Loucy (cell line): ENCODE measurements around the gene CLTB.

Source experiments
- H2AFZ ChIP-seq: fragments of 200-600 bp; sonication (generic); 2 replicates; pipeline ENCODE4 v1.6.0; 2016; ENCODE audit warnings: antibody characterized with exemption, mild to moderate bottlenecking, low read length, moderate library complexity
- H3F3A ChIP-seq: fragments of 200-600 bp; 2 replicates; pipeline ENCODE4 v1.6.0; 2016; ENCODE audit warnings: antibody characterized with exemption, low read depth, mild to moderate bottlenecking
- H3K27me3 ChIP-seq: fragments of 200-600 bp; sonication (generic); 2 replicates; pipeline ENCODE4 v1.6.1; 2014; ENCODE audit warnings: low read length, mild to moderate bottlenecking; ENCODE audit not compliant: insufficient read depth, poor library complexity, severe bottlenecking
- H3K36me3 ChIP-seq: fragments of 200-600 bp; sonication (generic); 2 replicates; pipeline ENCODE4 v1.6.1; 2016; ENCODE audit warnings: low read length; ENCODE audit not compliant: insufficient read depth
- H3K4me1 ChIP-seq: fragments of 200-600 bp; sonication (generic); 2 replicates; pipeline ENCODE4 v1.5.1; 2014; ENCODE audit warnings: low read length, mild to moderate bottlenecking; ENCODE audit not compliant: insufficient read depth, poor library complexity, severe bottlenecking
- H3K4me2 ChIP-seq: fragments of 200-600 bp; sonication (generic); 2 replicates; pipeline ENCODE4 v1.6.0; 2014; ENCODE audit warnings: antibody characterized with exemption, low read length, low read depth, mild to moderate bottlenecking; ENCODE audit not compliant: poor library complexity, severe bottlenecking
- H3K4me3 ChIP-seq: fragments of 200-600 bp; sonication (generic); 2 replicates; pipeline ENCODE4 v1.5.1; 2014; ENCODE audit warnings: low read length, mild to moderate bottlenecking, mixed read lengths; ENCODE audit not compliant: poor library complexity, severe bottlenecking
- H3K79me2 ChIP-seq: fragments of 200-600 bp; sonication (generic); 2 replicates; pipeline ENCODE4 v1.6.1; 2014; ENCODE audit warnings: low read length; ENCODE audit not compliant: insufficient read depth
- H3K9ac ChIP-seq: fragments of 200-600 bp; sonication (generic); 2 replicates; pipeline ENCODE4 v1.6.0; 2014; ENCODE audit warnings: mild to moderate bottlenecking, low read depth, low read length, moderate library complexity; ENCODE audit not compliant: poor library complexity, severe bottlenecking
- H3K9me2 ChIP-seq: fragments of 200-600 bp; sonication (generic); replicated peaks from 2 replicates; pipeline ENCODE4 v1.6.1; 2016; ENCODE audit warnings: low read depth, low read length, mixed read lengths
- H3K9me3 ChIP-seq: fragments of 200-600 bp; sonication (generic); 2 replicates; pipeline ENCODE4 v1.6.1; 2014; ENCODE audit warnings: mild to moderate bottlenecking, antibody characterized with exemption, low read length, low read depth; ENCODE audit not compliant: insufficient read depth
- H4K20me1 ChIP-seq: fragments of 200-600 bp; sonication (generic); 2 replicates; pipeline ENCODE4 v1.6.0; 2014; ENCODE audit warnings: antibody characterized with exemption, low read length, mild to moderate bottlenecking; ENCODE audit not compliant: insufficient read depth, poor library complexity, severe bottlenecking
- EZH2phosphoT487 ChIP-seq: fragments of 200-600 bp; IDR thresholded peaks from 2 replicates; pipeline ENCODE4 v1.6.1; 2018; ENCODE audit warnings: antibody characterized with exemption, mild to moderate bottlenecking, moderate library complexity, borderline replicate concordance
- TF ChIP-seq, protein P1 (sequence below): fragments of 200-600 bp; sonication (generic); conservative IDR thresholded peaks from 2 replicates; pipeline ENCODE4 v1.5.1; 2014; ENCODE audit warnings: mild to moderate bottlenecking, antibody characterized with exemption, low read length

Gene CLTB

DNA sequence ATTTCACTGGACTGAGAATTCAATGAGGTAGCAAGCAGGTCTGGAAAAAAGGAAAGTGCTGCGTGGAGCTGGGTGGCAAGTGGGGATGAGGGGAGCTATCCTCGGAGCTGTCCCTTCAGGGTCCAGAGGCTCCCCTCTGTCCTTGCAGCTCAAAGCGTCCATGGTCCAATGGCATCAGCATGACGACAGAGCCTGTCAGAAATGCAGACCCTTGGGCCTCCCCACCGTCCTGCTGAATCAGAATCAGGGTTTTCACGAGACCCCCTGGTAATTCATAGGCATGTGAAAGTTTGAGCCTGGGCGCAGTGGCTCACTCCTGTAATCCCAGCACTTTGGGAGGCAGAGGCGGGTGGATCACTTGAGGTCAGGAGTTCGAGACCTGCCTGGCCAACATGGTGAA, 22.2 kb downstream of the CLTB start:
- no peak overlapping the region for H3K4me3 ChIP-seq
- H3K27me3 ChIP-seq, result no peaks in the 10 kb centered on the region
- H3K4me2 ChIP-seq, result no peak overlapping the region
- H3K79me2 ChIP-seq, result peaks cover 8% of the 10 kb centered on the region; the same call in 1 of the 2 replicates
- TF ChIP-seq EZH2phosphoT487, result no peak
- TF ChIP-seq, protein P1, sequence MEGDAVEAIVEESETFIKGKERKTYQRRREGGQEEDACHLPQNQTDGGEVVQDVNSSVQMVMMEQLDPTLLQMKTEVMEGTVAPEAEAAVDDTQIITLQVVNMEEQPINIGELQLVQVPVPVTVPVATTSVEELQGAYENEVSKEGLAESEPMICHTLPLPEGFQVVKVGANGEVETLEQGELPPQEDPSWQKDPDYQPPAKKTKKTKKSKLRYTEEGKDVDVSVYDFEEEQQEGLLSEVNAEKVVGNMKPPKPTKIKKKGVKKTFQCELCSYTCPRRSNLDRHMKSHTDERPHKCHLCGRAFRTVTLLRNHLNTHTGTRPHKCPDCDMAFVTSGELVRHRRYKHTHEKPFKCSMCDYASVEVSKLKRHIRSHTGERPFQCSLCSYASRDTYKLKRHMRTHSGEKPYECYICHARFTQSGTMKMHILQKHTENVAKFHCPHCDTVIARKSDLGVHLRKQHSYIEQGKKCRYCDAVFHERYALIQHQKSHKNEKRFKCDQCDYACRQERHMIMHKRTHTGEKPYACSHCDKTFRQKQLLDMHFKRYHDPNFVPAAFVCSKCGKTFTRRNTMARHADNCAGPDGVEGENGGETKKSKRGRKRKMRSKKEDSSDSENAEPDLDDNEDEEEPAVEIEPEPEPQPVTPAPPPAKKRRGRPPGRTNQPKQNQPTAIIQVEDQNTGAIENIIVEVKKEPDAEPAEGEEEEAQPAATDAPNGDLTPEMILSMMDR, result no peak
- H3K36me3 ChIP-seq, result no peaks in the 10 kb centered on the region
- H3K4me1 ChIP-seq, result no peaks in the 10 kb centered on the region
- H3K9me3 ChIP-seq, result no peaks in the 10 kb centered on the region
- H2AFZ ChIP-seq, result no peak overlapping the region
- no peaks in the 10 kb centered on the region for H3F3A ChIP-seq
- H3K9ac ChIP-seq, result no peak overlapping the region
- H3K9me2 ChIP-seq, result no peaks in the 10 kb centered on the region
- no peaks in the 10 kb centered on the region for H4K20me1 ChIP-seq

DNA sequence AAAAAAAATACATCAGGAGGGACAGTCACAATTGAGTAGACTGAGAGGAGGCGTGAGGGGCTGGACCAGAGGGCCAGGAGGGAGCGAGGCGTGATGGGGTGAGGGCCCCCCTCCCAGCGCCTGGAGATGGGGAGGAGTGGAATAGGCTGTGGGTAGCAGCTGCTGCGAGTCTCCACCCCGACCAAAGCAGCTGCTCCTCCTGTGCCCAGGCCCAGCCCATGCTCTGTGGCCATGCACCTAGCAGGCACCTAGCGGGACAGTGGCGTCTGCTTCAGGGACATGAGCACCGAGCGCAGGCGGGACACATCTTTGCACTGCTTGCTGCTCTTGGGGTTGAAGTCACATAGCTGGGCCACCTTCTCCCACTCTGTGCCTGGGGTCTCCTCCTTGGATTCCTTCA, 23.8 kb downstream of the CLTB start:
- H3K9me3 ChIP-seq, result no peaks in the 10 kb centered on the region
- peaks cover 16% of the 10 kb centered on the region for H3K79me2 ChIP-seq
- H3K9ac ChIP-seq, result no peak overlapping the region
- no peak overlapping the region for H2AFZ ChIP-seq
- no peaks in the 10 kb centered on the region for H3K36me3 ChIP-seq
- no peaks in the 10 kb centered on the region for H3F3A ChIP-seq
- no peak for TF ChIP-seq EZH2phosphoT487
- TF ChIP-seq, protein P1, result no peak
- no peaks in the 10 kb centered on the region for H3K27me3 ChIP-seq
- no peak overlapping the region for H3K4me3 ChIP-seq
- H4K20me1 ChIP-seq, result no peaks in the 10 kb centered on the region
- no peak overlapping the region for H3K4me2 ChIP-seq
- H3K4me1 ChIP-seq, result no peaks in the 10 kb centered on the region
- no peaks in the 10 kb centered on the region for H3K9me2 ChIP-seq

DNA sequence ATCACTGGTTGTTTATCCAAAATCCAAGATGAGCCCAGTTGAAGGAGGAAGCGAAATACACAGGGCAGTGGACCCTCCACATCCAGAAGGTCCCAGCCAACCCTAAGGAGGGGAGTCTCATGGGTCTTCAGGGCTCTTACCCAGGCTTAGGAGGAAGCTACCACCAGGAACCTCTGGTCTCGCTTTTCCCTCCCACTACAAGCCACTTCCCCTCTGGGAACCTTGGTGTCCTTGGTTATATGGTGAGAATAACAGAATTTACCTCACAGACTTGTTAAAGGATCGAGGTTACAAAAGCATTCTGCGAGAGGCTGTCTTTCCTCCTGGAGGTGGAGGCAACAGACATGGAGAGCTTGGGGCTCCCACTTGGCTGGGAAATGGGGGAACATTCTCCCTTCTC, 24.3 kb downstream of the CLTB start:
- H3K4me3 ChIP-seq, result no peak overlapping the region
- no peak overlapping the region for H2AFZ ChIP-seq
- H3K9me3 ChIP-seq, result no peaks in the 10 kb centered on the region
- no peak overlapping the region for H3K4me2 ChIP-seq
- no peaks in the 10 kb centered on the region for H3K36me3 ChIP-seq
- H3K4me1 ChIP-seq, result no peaks in the 10 kb centered on the region
- TF ChIP-seq, protein P1, result no peak
- no peak for TF ChIP-seq EZH2phosphoT487
- H3F3A ChIP-seq, result no peaks in the 10 kb centered on the region
- no peaks in the 10 kb centered on the region for H3K27me3 ChIP-seq
- H4K20me1 ChIP-seq, result no peaks in the 10 kb centered on the region
- peaks cover 22% of the 10 kb centered on the region for H3K79me2 ChIP-seq
- H3K9ac ChIP-seq, result no peak overlapping the region
- H3K9me2 ChIP-seq, result no peaks in the 10 kb centered on the region
